H1 (cell line): ENCODE measurements around the gene CUBN. TPM values are rescaled to one million over a fixed set of nuclear protein-coding genes. Genes with fewer than 3 reads are reported as not detected.

Experiments used
- TCF12 ChIP-seq: IDR thresholded peaks from 2 replicates; pipeline ENCODE4 v1.6.1; 2011; ENCODE audit warnings: low read depth, mild to moderate bottlenecking, low read length
- polyA plus RNA-seq, 7 experiments: library from polyadenylated mRNA; depleted of rRNA in 3 of 7; stranded (reverse) in 5 of 7; unstranded in 2 of 7; fragments of >200 nt in 5 of 7; fragments of 200-250 nt in 2 of 7; gene quantifications; 1 replicate in 5 of 7; 2 replicates in 1 of 7; 4 replicates in 1 of 7; pipeline versions ENCODE4 v1.2.1 to v1.2.3, GENCODE V29; 2011 to 2013; ENCODE audit warnings: missing spikeins in 2 of 7, mixed read lengths in 2 of 7
- total RNA-seq: library from RNA; stranded (reverse); fragmentation: NEBNext Ultra II Directional; extraction: Animal tissue kit (Norgen Biotek cat#: 25700); gene quantifications from 2 replicates; pipeline ENCODE4 v1.2.1, GENCODE V29; 2021

CUBN gene
- total and polyA plus RNA-seq, 2 of the 8 experiments (the other 6 are each of a cell fraction or from before 2014, with no cell fraction given): 0.04 to 0.08 TPM

GRCh38 chr10:17064435-17064834 is 65.2 kb downstream of the CUBN start (continued):
- no peak for TF ChIP-seq TCF12
